HL-60 (cell line): ENCODE data around the gene DLX2.

Experiments used
- REST ChIP-seq: IDR thresholded peaks from 2 replicates; pipeline ENCODE4 v1.6.1; 2012; ENCODE audit warnings: low read depth; ENCODE audit not compliant: insufficient replicate concordance
- TF ChIP-seq, protein P1 (sequence below): IDR thresholded peaks from one replicate; pipeline ENCODE4 v1.5.1; 2011; ENCODE audit warnings: low read length, control low read depth, inconsistent platforms; ENCODE audit not compliant: insufficient read depth

GRCh38 chr2:172099472-172100079 lies 3.1 kb downstream of the DLX2 start:
- TF ChIP-seq REST: no peak
- TF ChIP-seq, protein P1, sequence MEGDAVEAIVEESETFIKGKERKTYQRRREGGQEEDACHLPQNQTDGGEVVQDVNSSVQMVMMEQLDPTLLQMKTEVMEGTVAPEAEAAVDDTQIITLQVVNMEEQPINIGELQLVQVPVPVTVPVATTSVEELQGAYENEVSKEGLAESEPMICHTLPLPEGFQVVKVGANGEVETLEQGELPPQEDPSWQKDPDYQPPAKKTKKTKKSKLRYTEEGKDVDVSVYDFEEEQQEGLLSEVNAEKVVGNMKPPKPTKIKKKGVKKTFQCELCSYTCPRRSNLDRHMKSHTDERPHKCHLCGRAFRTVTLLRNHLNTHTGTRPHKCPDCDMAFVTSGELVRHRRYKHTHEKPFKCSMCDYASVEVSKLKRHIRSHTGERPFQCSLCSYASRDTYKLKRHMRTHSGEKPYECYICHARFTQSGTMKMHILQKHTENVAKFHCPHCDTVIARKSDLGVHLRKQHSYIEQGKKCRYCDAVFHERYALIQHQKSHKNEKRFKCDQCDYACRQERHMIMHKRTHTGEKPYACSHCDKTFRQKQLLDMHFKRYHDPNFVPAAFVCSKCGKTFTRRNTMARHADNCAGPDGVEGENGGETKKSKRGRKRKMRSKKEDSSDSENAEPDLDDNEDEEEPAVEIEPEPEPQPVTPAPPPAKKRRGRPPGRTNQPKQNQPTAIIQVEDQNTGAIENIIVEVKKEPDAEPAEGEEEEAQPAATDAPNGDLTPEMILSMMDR: no peak
